ENCODE results near the gene TXNDC12. TPM values are rescaled to one million over a fixed set of nuclear protein-coding genes. Genes with fewer than 3 reads are reported as not detected.

The TXNDC12 gene
- total and polyA plus RNA-seq, 2 donors (not counting 1 experiment from before 2014, with no cell fraction given) = 12.6 to 38.9 TPM

DNA sequence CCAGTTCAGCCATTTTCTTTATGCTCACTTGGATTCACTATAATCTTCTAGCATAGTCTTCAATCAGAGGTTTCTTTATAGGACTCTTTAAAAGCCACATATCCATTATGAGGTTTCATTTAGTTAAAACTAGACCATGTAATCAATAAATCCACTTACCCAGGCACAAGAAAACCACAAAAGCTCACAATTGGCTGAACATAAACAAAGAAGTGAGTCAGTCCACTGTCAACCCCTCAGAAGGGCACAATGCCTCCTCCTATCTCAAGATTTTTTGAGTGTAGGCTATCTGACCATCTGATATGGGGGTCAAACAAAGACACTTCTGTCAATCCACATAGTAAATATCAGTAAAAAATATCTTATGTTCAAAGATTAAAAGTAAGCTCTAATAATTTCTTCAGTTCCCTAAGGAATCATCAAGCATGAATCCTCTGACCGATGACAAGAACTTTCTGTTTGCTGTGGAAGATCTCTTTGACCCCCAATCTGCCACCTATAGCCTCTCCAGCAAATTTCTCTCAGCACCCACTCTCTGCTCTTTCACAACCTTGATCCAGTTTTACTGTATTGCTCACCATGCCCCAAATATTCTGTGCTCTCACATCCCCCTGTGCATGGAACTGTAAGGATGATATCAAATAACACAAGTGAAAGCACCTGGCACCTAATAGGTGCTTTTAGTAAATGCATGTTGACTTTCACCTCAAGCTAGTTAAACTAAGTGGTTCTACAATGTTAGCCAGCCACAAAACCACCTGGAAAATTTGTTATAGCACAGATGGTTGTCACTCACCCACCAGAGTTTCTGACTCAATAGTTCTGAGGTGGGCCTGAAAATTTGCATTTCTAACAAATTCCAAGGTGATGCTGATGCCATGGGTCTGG is 81.2 kb downstream of the TXNDC12 start:
- no peaks in the 10 kb centered on the region for H3K9me3 Mint-ChIP-seq (ENCODE audit: insufficient read depth)
- Histone ChIP-seq H3K4me2 (replicated peaks; ENCODE audit: low read depth, low read length, poor library complexity, severe bottlenecking) (no peak overlapping the region), H3K4me3 (ENCODE audit: control extremely low read depth in 1 of 5, extremely low read depth in 1 of 5, insufficient read depth in 1 of 5, low read depth in 2 of 5, low read length in 4 of 5) (no peak overlapping the region), H3K27me3 (replicated peaks in 1 of 4; ENCODE audit: control extremely low read depth in 1 of 4, control insufficient read depth in 3 of 4, insufficient read depth in 4 of 4, low read length in 3 of 4) (peaks cover 0 to 3% (median 0%) of the 10 kb centered on the region in 4 experiments), H4K20me1 (ENCODE audit: control insufficient read depth, insufficient read depth, low read length, poor library complexity, severe bottlenecking) (no peaks in the 10 kb centered on the region), H3K36me3 (replicated peaks in 1 of 2; ENCODE audit: control extremely low read depth in 1 of 2, control insufficient read depth in 1 of 2, extremely low read depth in 1 of 2, insufficient read depth in 2 of 2, low read length in 1 of 2) (no peaks in the 10 kb centered on the region), H3K79me2 (ENCODE audit: control insufficient read depth, insufficient read depth, low read length) (no peaks in the 10 kb centered on the region), H2AFZ (ENCODE audit: insufficient read depth, low read depth, low read length, poor library complexity, severe bottlenecking) (no peak overlapping the region), H3K27ac (ENCODE audit: low read length in 2 of 2) (no peak overlapping the region), H3K9ac (ENCODE audit: low read length) (no peak overlapping the region), H3K9me3 (ENCODE audit: control extremely low read depth in 1 of 3, control insufficient read depth in 2 of 3, insufficient read depth in 1 of 3, low read length in 2 of 3) (no peaks in the 10 kb centered on the region), H3K4me1 (ENCODE audit: control insufficient read depth in 2 of 2, insufficient read depth in 2 of 2, low read length in 2 of 2) (no peaks in the 10 kb centered on the region)
- H3K27ac Mint-ChIP-seq = no peak overlapping the region
- H3K27me3 Mint-ChIP-seq = peaks cover 7% of the 10 kb centered on the region
- POLR2A ChIA-PET = no interaction called here
- no peak overlapping the region for H3K4me3 Mint-ChIP-seq
- CTCF ChIA-PET = no interaction called here
- WGBS (ENCODE audit: insufficient coverage) = 80% methylated on average over 1 of the region's 1 CpG
- intact Hi-C loops (cut with micrococcal nuclease) = no loop called here
- TF ChIP-seq, protein P1, sequence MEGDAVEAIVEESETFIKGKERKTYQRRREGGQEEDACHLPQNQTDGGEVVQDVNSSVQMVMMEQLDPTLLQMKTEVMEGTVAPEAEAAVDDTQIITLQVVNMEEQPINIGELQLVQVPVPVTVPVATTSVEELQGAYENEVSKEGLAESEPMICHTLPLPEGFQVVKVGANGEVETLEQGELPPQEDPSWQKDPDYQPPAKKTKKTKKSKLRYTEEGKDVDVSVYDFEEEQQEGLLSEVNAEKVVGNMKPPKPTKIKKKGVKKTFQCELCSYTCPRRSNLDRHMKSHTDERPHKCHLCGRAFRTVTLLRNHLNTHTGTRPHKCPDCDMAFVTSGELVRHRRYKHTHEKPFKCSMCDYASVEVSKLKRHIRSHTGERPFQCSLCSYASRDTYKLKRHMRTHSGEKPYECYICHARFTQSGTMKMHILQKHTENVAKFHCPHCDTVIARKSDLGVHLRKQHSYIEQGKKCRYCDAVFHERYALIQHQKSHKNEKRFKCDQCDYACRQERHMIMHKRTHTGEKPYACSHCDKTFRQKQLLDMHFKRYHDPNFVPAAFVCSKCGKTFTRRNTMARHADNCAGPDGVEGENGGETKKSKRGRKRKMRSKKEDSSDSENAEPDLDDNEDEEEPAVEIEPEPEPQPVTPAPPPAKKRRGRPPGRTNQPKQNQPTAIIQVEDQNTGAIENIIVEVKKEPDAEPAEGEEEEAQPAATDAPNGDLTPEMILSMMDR (IDR thresholded peaks at IDR 0.05) = no peak
- no peak for TF ChIP-seq EZH2 (IDR thresholded peaks at IDR 0.05; ENCODE audit: borderline replicate concordance, insufficient read depth, low read depth, low read length, poor library complexity, severe bottlenecking)
- no peak for DNase-seq
- no peak for ATAC-seq (ENCODE audit: low read depth)
- H3K4me1 Mint-ChIP-seq = no peaks in the 10 kb centered on the region

Small RNA genes within 50 kb of the gene (small RNA-seq; reads per million reads assigned to genes)
- gene RN7SL290P (ENCODE audit: insufficient read length, low read depth, low replicate concordance) (not detected), gene RNA5SP48 (ENCODE audit: insufficient read length, low read depth, low replicate concordance) (not detected)

Other genes with a start within 250 kb of the TXNDC12 start
- 154 and 167 TPM in 2 replicates for gene NRDC, start 176.5 kb downstream of the TXNDC12 start, total RNA-seq
- gene NRDC, start 176.5 kb downstream of the TXNDC12 start, polyA plus RNA-seq = 55.3 and 61.9 TPM in 2 replicates
- gene RAB3B, start 64.5 kb downstream of the TXNDC12 start, total RNA-seq = 0.02 TPM in 2 replicates
- gene RAB3B, start 64.5 kb downstream of the TXNDC12 start, polyA plus RNA-seq = not detected in 2 replicates
- 14.7 and 16.1 TPM in 2 replicates for gene KTI12, start 21.4 kb downstream of the TXNDC12 start, total RNA-seq
- 13.9 and 22.5 TPM in 2 replicates for gene KTI12, start 21.4 kb downstream of the TXNDC12 start, polyA plus RNA-seq
- gene BTF3L4, start 1.1 kb upstream of the TXNDC12 start, total RNA-seq = 32.7 and 33.8 TPM in 2 replicates
- gene BTF3L4, start 1.1 kb upstream of the TXNDC12 start, polyA plus RNA-seq = 16.0 and 25.2 TPM in 2 replicates
- 3.3 and 3.4 TPM in 2 replicates for gene ZFYVE9, start 86.9 kb upstream of the TXNDC12 start, total RNA-seq
- 0.16 TPM in 2 replicates for gene ZFYVE9, start 86.9 kb upstream of the TXNDC12 start, polyA plus RNA-seq

Data from B cell (primary cell).